8988T (cell line): ENCODE measurements around the gene TBC1D17.

ENCODE experiments used
- DNase-seq: peaks from one replicate; pipeline ENCODE4 v3.0.0; 2011

TBC1D17 gene

DNA sequence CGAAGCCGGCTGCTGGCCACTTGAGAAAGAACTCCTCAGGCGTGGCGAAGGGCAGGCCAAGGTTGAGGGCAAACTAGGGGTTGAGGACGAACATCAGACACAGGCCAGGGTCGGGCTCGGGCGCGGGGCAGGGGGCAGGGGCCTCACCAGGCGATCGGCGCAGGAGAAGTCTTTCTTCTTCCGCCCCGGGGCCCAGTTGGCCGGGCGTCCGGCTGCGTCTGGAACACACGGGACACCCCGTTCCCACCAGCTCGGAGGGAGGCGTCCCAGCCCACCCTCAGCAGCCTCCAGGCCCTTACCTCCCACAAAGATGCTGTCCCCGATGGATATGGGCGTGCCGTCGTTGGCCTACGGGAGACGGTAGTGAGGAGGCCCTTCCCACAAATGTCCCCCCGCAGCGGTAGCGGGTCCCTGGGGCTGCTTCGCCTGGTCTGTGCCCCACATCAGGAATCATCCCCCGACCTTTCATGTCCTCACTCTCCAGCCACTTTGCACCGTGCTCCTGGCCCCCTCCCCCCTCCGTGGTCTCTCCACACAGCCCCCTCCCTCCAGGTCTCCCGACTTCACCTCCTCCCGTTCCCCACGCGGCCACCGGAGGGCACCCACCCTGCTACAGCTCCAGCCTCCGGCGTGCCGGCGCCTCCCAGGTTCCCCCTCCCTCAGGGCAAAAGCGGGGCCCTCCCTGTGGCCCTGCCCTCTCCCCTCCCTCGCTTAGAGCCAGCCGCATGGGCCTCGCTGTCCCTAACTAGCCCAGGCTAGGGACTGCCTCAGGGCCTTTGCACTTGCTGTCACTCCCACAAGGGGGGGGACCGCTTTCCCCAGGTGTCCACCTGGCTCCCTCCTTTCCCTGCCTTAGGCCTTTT is 14.9 kb upstream of the TBC1D17 start:
- DNase-seq: peak; percentile 62

DNA sequence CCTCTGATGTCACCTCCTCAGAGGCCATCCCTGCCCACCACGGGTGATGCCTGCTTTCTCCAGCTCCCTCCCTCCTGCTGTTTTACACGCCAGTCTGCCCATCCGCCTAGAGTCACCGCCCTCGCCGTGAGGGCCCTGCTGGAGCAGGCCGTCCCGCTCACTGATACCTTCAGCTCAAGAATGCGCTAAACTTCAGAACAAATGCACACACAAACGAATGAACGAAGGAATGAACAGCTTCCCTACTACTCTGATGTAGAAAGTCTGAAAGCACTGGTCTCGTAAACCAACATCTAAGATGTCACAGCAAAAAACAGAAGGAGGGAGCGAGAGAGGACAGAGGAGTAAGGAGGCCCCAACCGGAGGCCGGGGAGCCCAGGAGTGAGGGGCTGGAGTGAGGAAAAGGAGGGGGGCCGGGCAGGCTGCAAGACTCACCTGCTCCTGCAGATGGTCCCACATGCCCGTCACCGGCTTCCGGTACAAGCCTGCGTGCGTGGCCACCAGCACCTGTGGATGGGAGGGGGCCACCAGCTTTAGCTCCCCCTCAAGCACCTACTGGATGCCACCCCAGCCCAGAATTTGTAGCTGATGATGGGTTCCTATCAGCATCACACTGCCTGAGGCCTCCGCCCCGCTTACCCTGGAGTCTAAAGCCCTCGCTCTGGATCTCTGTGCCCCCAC is 14.1 kb upstream of the TBC1D17 start:
- DNase-seq: no peak

DNA sequence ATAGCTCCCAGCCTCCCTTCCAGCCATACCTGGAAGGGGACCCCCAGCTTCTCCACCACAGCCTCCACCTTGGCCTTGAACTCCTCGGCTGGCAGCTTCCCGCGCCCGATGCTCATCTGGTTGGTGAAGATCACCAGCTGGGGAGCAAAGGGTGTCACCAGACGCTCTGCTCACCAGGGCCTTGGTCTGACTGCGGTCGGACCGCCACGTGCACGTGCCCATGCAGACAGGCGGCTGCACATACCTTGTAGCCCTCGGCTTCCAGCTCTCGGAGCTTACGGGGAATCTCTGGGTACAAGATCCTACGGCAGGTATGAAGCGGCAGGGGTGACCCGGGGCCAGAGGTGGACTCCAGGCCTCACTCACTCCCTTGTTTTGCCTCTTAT is 13.6 kb upstream of the TBC1D17 start:
- DNase-seq: no peak

DNA sequence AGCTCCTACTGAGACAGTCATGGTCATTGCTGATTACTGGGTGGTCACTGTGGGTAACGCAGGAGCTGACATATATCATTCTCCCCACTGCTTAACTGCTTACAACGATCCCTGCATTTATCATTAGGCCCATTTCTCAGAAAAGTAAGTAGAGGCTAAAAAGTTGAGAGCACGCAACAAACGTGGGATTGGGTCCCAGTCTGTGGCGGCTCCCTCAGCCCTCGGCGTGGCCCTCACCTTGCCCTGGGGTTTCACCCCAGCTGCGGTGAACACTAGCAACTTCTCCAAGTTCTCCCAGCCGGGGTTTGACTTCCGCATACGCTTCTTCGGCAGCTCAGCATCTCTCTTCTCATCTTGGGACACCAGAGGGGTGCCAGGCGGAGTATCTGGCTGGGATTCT is 12.6 kb upstream of the TBC1D17 start:
- DNase-seq: no peak

DNA sequence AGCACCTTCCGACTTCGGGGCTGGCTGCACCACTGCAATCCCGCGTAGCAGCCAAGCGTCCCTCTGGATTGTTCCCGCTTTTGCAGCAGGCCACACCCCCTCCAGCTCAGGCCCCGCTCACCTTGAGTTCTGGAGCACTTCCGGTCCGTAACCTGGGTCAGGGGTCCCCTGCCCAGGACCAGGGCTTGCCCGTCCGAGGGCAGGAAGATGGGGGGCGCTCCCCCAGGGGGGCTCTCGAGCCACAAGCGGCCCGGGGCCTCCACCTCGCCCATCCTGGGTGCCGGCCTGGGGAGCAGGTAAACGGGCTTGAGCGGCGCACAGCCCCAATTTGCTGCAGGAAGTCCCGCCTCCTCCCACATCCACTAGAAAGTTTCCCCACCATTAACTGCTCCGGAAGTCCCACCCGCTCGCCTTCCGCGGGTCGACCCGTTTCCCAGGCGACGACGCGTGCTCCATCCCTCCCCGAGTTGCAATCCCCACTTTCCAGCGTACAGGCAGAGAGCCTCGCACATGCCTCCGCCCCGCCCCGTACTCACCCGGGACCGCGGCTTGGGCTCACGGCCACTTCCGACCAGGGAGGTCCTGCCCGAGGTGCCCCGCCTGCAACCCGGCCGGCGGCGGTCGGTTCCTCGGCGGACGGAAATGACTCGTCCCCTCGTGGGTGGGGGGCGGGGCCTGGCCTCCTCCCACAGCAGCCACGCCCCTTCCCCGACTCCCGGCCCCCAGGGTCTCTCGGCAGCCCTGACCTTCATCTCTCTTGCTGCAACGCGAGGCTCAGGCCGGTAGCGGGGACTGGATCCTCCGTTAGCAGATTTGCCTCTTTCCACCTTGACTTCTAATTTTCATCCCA is 10.3 kb upstream of the TBC1D17 start, which contains the start of gene PNKP:
PNKP (minus strand) TSS at position 644 of the 850 bp plus-strand sequence; CDS start at position 272, 372 bp downstream.
- DNase-seq: peak; percentile 80

DNA sequence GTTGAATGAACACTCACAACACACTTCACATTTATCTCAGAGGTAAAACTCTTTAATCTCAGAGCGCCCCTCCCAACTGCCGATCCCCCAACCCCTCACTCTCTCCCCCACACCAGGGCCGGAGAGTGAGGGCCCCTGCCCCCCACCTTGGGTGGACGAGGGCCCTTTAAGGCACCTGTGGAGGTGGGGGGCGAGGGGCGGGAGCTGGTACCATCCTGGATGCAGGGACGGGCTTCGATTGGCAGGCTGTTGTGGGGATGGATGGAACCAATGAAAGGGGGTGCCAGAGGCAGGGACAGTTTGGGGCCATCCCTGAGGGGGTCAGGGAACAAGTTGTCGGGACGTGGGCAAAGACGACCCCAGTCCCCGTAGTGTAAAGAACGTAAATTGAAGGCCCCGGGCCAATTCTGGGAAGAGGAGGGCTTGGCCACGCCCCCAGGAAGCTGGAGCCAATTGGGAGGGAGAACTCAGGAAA is 8.5 kb upstream of the TBC1D17 start:
- no peak for DNase-seq

DNA sequence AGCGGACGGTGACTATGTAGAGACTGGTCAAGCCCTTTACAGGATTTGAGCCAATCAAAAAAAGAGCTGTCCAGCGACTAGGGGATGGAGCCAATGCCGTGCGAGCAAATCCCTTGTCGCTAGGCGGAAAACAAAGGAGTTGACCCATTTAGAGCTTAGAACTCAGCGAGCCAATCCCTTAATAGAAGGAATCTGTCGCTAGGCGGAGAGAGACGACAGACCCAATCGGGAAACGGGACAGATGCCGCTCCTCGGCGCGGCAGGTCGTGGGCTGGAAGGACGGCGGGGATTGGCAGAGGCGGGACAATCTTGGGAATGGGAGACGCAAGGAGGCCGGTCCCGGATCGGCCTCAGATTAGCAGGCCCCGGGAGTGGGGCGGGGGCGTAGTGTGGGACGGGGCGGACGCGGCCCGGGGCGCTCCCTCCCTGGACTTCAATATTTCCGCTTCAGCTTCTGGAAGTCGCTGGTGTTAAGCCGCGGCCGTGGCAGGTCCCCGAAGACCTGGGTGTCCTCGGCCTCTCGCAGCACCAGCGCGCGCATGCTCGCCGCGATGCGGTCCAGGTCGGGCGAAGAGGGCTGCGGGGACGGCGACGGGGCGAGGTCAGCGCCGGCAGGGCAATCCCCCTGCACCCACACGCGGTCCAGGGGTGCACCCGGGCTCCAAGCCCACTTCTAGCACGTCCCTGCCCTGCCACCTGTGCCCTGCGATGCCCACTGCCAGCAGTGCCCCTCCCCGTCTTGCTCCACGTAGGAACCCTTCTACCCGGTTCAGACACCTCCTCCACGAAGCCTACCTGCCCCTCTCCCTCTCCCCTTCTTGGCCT is 7.8 kb upstream of the TBC1D17 start:
- DNase-seq: peak; percentile 70

DNA sequence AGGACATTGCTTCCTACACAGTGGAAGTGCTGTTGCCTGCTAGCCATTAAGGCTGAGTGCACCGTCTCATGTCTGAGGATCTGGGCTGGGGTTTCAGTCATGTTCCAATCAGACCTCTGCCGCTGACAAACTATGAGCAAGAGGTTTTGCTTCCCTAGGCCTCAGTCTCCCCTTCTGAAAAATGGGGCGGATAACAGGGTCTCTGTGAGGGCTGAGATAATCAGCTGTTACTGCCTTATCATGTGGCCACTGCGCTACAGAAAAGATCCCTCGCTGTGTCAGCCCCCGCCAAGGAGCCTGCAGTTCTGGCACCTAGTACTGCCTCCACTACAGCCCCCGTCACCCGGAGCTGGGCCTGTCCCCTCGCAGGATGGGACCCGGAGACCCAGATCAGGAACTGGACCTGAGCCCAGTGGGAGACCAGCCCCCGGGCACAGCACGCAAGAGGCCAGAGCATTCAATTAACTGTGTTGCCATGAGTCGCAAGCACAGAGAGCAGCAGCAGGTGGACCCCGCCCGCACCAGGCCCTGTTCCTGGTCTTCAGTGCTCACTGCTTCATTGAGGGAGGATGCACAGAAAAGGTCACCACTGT is 7.1 kb upstream of the TBC1D17 start:
- DNase-seq: no peak

DNA sequence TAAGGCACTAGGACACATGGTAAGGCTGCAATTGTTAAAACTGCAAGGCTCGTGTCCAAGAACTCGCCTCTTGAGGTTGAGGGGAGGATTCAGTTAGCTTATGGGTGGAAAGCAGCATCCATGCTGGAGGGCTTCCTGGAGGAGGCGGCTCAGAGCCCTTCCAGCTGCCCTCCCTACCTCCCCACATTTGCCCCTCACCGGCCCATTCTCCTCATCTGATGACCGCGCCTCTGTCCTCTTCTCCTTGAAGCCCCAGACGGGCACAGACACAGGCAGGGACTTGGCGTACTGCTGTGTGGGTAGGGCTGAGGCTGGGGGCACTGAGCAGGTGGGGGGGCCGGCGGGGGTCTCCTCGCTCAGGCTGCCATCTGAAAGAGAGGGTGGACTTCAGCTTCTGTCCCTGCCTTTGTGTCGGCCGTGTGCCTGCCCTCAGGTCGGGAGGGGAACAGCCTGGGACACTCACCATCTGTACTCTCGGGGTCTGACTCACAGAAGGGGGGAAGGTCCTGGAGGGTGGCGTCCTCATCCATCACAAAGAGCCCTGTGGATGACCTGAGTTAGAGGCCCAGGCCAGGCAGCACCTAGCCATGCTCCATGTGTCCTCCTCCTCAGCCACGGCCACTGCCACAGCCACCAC is 6.0 kb upstream of the TBC1D17 start:
- DNase-seq: no peak

DNA sequence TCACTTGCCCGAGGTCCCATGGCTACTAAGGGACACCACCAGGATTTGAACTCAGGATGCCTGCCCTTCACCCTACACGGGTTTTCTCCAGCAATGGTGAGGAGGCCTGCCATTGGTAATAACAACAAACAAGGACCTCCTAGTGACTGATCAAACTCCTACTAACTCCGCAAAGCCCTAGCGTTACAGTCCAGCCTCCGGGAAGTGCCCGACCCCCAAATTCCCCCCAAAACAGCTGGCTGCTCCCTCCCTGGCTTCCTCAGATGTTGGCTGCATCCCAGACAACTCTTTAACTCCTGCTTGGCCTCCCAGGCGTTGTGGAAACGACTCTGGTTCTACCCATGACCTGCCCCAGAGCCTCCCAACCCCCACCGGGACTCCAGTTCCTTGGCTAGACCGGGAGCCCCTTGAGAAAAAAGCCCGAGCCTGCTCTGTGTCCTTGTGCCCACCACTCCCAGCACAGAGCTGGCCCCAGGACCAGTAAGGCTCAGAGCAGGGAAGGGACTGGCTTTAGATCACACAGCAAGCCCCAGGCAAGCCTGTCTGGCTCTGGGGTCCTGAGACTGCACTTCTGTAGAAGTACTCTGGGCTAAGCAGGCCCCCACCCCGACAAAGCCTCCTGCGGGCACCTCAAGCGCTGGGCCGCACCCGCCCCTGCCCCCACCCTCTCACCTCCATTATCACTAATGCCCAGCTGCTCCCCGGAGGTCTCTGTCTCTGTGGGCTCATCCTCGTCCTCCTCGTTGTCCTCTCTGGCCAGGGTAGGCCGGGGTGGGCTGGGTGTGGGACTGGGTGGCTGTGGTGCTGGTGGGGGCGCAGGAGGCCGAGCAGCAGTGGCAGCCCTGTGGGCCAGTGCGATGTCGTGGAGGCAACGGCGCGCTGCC is 5.0 kb upstream of the TBC1D17 start:
- DNase-seq: no peak

DNA sequence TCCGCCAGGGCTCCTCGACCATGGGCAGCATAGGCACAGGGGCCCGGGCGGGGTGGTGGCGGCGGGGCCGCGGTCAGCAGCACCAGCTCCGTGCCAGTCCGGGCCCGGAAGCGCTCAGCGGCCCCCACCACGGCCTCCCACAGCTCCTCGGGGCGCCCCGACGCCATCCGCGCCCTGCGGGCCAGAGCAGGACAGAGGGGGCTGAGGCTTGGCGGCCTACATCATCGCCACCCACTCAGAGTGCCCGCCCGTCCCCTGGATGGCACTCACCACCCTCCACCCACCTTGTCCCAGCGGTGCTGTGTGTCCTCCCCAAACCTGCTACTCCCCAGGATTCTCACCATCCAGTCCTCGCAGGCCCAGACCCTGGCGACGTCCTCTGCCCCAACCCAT is 4.4 kb upstream of the TBC1D17 start:
- no peak for DNase-seq

DNA sequence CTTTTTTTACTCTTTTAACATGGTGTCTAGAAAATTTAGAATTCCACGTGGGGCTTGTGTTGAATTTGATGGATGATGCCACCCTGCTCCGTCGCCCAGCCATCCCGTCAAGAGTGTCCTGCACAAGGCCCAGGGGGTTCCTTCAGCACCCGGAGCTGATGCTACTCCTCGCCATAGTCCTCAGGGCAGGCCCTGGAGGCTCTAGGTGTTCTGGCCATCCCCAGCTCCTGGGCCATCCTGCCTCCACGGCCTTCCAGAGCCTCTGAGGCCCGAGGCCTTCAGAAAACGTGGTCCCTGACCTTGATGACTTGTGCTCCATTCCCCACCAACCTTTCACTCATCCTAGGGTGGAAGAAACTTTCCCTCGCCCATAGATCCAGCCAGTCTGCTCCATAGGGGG is 3.7 kb upstream of the TBC1D17 start:
- no peak for DNase-seq

DNA sequence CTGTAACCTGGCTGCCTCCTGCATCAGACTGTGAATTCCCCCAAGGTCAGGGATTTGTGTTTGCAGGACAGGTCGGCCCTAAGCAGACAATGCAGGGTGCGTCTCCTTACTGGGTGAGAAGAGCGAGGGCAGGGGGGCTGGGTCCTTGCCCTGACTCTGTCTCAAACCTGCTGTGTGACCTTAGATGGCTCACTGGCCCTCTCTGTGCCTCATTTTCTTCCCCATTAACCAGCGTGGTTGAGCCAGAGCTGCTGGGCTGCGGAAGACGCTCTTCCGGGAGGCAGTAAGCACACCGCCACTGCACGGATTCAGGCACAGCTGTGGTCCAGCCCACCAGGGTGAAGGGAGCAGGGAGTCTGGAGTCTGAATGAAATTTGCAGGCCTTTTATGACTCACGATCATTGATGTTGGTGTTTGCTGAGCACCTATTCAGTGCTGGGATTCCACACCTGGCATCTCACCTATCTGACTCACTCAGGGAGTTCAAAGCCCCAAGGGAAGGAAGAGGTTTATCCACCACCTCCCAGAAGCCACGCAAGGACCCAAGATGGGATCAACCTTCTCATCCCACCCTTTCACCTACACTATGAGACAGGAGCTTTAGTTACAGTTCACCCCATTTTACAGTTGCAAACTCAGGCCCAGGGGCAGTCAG is 2.9 kb upstream of the TBC1D17 start:
- DNase-seq: no peak

DNA sequence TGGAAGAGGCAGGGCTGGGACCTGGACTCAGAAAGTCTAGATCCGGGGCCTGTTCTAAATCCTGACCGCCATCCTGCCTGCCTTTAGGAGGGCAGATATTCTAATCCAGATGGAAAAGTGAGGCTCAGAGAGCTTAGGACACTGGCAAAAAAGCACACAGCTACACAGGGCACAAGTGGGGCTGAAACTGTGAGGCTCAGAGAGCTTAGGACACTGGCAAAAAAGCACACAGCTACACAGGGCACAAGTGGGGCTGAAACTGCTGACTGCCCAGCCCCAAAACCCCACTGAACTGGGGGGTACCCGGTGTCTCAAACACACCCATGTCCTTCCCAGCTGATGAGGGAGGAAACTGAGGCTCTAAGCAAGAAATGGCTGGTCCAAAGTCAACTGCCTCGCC is 2.3 kb upstream of the TBC1D17 start:
- DNase-seq: no peak

DNA sequence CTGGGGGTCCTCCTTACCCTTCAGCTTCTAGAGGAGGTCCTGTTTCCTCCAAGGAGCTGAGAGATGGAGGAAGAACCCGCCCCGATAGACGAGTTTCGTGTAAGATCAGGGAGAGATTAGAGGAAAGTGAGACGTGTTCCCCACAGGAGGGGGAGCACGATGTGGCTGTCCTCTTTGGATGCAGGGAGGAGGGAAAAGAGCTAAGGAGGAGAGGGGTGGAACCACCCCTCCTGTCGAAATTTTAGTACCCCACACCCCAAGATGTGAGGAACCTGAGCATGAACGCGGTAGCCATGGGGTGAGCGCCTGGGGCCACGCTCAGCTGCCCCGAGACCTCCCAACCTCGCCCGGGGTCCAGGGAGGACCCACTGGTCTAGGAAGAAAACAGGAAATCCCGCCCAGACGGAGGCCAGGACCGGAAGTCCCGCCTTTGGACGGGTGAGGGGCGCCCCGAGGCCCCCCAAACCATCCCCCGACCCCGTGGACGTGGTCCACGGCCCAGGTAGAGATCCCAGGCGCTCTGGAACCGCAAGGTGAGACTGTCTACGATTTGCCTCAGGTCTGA is 1.6 kb upstream of the TBC1D17 start:
- no peak for DNase-seq

DNA sequence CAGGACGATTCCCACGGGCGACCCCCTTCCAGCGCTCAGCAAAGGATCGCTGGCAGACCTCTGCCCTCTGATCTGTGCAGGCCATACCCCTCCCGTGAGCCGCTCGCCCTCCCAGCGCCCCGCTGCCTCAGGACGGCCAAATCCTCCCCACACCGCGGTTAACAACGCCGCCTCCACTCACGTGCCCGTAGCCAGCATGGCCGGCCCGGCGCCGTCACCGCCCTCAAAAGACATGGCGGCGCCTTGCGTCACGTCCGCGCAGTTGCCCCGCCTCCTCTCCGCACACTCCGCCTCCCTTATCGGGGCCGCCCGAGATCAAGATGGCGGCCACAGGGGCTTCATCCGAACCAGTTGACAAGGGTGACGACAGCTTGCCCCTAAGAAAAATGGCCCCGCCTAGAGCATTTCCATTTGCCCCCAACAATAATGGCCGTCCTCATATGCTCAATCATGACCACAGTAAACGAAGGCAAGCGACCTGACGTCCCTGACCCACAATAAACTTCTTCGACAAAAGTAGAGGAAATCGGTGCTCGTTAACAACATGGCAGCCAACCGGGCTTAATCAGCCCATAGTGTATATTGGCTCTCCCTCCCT is 981 bp upstream of the TBC1D17 start:
- DNase-seq: no peak

DNA sequence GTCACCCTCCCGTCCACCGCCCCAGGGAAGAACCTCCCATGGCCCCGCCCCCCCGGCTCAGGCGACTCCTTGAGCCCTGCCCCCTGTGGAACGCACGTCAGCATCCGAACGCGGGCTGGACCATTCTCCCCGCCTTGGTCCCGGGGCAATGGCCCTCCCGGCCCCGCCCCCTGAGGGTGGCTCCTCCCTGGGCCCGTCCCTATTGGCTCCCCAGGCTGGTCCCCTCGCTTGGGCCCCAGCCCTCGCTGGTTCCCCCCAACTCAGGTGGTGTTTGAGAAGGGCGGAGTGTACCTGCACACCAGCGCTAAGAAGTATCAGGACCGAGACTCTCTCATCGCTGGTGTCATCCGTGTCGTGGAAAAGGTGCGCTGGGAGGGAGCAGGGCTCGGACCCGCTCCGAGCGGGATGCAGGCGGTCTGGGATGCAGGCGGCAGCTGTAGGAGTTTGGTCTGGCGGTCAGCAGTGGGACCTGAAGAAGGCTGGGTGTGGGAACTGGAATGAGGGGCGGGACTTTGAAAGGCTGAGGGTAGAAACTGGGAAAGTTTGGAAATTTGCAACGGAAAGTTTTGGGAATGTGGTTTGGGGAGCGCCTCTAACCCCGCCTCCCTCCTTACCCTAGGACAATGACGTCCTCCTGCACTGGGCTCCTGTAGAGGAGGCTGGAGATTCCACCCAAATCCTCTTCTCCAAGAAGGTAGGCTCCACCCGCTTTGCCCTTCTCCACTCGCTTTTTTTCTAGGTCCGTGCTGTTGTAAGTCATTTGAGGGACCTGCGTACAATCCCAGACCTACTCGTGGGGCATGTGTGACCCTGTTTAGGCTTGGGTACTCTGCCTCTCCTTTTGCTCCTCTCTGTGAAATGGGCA is 609 bp downstream of the TBC1D17 start:
- peak; percentile 95 for DNase-seq

DNA sequence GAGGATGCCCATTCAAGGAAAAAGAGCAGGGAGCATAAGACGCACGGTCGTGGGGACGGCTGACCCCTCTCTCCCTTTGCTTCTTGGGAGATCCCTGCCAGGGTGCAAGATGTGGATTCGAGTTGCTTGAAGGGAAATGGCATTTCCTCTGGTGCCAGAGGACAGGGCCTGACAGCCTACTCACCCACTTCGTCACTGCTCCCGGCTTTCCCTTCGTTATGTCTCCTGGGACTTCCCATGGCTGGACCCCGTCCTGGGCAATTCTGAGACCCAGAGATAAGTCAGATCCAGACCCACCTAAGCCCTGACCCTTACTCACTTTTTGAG is 1.2 kb downstream of the TBC1D17 start:
- DNase-seq: no peak
